Measurements from ENCODE around the gene POLR2B.

Gene POLR2B

GRCh38 chr4:57073559-57073958 is 94.9 kb downstream of the POLR2B start:
- Histone ChIP-seq H3K27me3 (ENCODE audit: control insufficient read depth in 1 of 2, insufficient read depth in 2 of 2, low read length in 2 of 2) (no peaks in the 10 kb centered on the region), H3K4me1 (ENCODE audit: insufficient read depth, low read length) (peaks cover 34% of the 10 kb centered on the region), H3K4me3 (ENCODE audit: low read depth in 1 of 2, low read length in 2 of 2) (no peak overlapping the region), H3K9me3 (ENCODE audit: low read length) (no peaks in the 10 kb centered on the region), H3K9ac (ENCODE audit: low read length) (no peak overlapping the region), H3K27ac (ENCODE audit: low read depth, low read length) (no peak overlapping the region), H3K36me3 (ENCODE audit: insufficient read depth, low read length) (no peaks in the 10 kb centered on the region)

- Histone ChIP-seq H3K27me3 (ENCODE audit: control insufficient read depth in 1 of 2, insufficient read depth in 2 of 2, low read length in 2 of 2) (no peaks in the 10 kb centered on the region), H3K4me1 (ENCODE audit: insufficient read depth, low read length) (peaks cover 38% of the 10 kb centered on the region), H3K27ac (ENCODE audit: low read depth, low read length) (no peak overlapping the region), H3K9ac (ENCODE audit: low read length) (no peak overlapping the region), H3K9me3 (ENCODE audit: low read length) (no peaks in the 10 kb centered on the region), H3K4me3 (ENCODE audit: low read depth in 1 of 2, low read length in 2 of 2) (no peak overlapping the region), H3K36me3 (ENCODE audit: insufficient read depth, low read length) (no peaks in the 10 kb centered on the region)
Observed at GRCh38 chr4:57074744-57075143, 96.0 kb downstream of the POLR2B start.

GRCh38 chr4:57075367-57075766 is 96.7 kb downstream of the POLR2B start:
- Histone ChIP-seq H3K4me3 (ENCODE audit: low read depth in 1 of 2, low read length in 2 of 2) (no peak overlapping the region), H3K36me3 (ENCODE audit: insufficient read depth, low read length) (no peaks in the 10 kb centered on the region), H3K9ac (ENCODE audit: low read length) (no peak overlapping the region), H3K9me3 (ENCODE audit: low read length) (no peaks in the 10 kb centered on the region), H3K27me3 (ENCODE audit: control insufficient read depth in 1 of 2, insufficient read depth in 2 of 2, low read length in 2 of 2) (no peaks in the 10 kb centered on the region), H3K27ac (ENCODE audit: low read depth, low read length) (no peak overlapping the region), H3K4me1 (ENCODE audit: insufficient read depth, low read length) (peaks cover 44% of the 10 kb centered on the region)

GRCh38 chr4:57076646-57077045 is 98.0 kb downstream of the POLR2B start:
- Histone ChIP-seq H3K36me3 (ENCODE audit: insufficient read depth, low read length) (no peaks in the 10 kb centered on the region), H3K4me3 (ENCODE audit: low read depth in 1 of 2, low read length in 2 of 2) (no peak overlapping the region), H3K27me3 (ENCODE audit: control insufficient read depth in 1 of 2, insufficient read depth in 2 of 2, low read length in 2 of 2) (no peaks in the 10 kb centered on the region), H3K4me1 (ENCODE audit: insufficient read depth, low read length) (peaks cover 57% of the 10 kb centered on the region), H3K9me3 (ENCODE audit: low read length) (no peaks in the 10 kb centered on the region), H3K9ac (ENCODE audit: low read length) (no peak overlapping the region), H3K27ac (ENCODE audit: low read depth, low read length) (no peak overlapping the region)

- Histone ChIP-seq H3K4me3 (ENCODE audit: low read depth in 1 of 2, low read length in 2 of 2) (no peak overlapping the region), H3K27ac (ENCODE audit: low read depth, low read length) (no peak overlapping the region), H3K9me3 (ENCODE audit: low read length) (no peaks in the 10 kb centered on the region), H3K9ac (ENCODE audit: low read length) (no peak overlapping the region), H3K27me3 (ENCODE audit: control insufficient read depth in 1 of 2, insufficient read depth in 2 of 2, low read length in 2 of 2) (no peaks in the 10 kb centered on the region), H3K4me1 (ENCODE audit: insufficient read depth, low read length) (peaks cover 62% of the 10 kb centered on the region), H3K36me3 (ENCODE audit: insufficient read depth, low read length) (no peaks in the 10 kb centered on the region)
Observed at GRCh38 chr4:57077550-57078343, 99.1 kb downstream of the POLR2B start.

- Histone ChIP-seq H3K9me3 (ENCODE audit: low read length) (no peaks in the 10 kb centered on the region), H3K4me3 (ENCODE audit: low read depth in 1 of 2, low read length in 2 of 2) (peak overlapping the region in 1 of 2 donors; percentile 28), H3K36me3 (ENCODE audit: insufficient read depth, low read length) (no peaks in the 10 kb centered on the region), H3K4me1 (ENCODE audit: insufficient read depth, low read length) (peaks cover 62% of the 10 kb centered on the region), H3K27me3 (ENCODE audit: control insufficient read depth in 1 of 2, insufficient read depth in 2 of 2, low read length in 2 of 2) (no peaks in the 10 kb centered on the region), H3K9ac (ENCODE audit: low read length) (no peak overlapping the region), H3K27ac (ENCODE audit: low read depth, low read length) (peak overlapping the region; percentile 27)
Observed at GRCh38 chr4:57078685-57079521, 100.2 kb downstream of the POLR2B start.
